SK-N-MC (cell line): Measurements from ENCODE around the gene EAF1.

ENCODE experiments used
- EZH2 ChIP-seq: fragments of 200-600 bp; sonication (generic); IDR thresholded peaks from one replicate; pipeline ENCODE4 v1.6.1; 2017; ENCODE audit warnings: antibody characterized with exemption
- FOXP2 ChIP-seq: optimal IDR thresholded peaks from 2 replicates; pipeline ENCODE3; 2011; ENCODE audit warnings: mild to moderate bottlenecking, moderate library complexity; ENCODE audit not compliant: insufficient read depth; ENCODE audit errors: extremely low read length, control extremely low read depth
- POLR2AphosphoS5 ChIP-seq: IDR thresholded peaks from 2 replicates; pipeline ENCODE4 v1.6.1; 2012; ENCODE audit warnings: mild to moderate bottlenecking, low read depth, low read length, borderline replicate concordance

GRCh38 chr3:15452961-15453360 lies 25.6 kb downstream of the EAF1 start:
- TF ChIP-seq POLR2AphosphoS5 (no peak), FOXP2 (no peak), EZH2 (no peak)
